Liver (tissue), 9 donors: ENCODE results near the gene CSTPP1. TPM values are rescaled to one million over a fixed set of nuclear protein-coding genes. Genes with fewer than 3 reads are reported as not detected.

Experiments used
- DNase-seq: peaks from one replicate; pipeline ENCODE4 v3.0.0-alpha.2; 2017; ENCODE audit warnings: low spot score
- H3K27ac ChIP-seq, 2 donors: one replicate each; pipeline ENCODE4 v1.7.0; 2013; ENCODE audit warnings: inconsistent platforms in 2 of 2, low read length in 2 of 2, control low read depth in 1 of 2, low read depth in 1 of 2, mild to moderate bottlenecking in 1 of 2
- H3K27me3 ChIP-seq, 4 donors: one replicate each; pipeline versions ENCODE4 v1.6.1 to v1.7.0; 2013; ENCODE audit warnings: low read length in 3 of 4, inconsistent platforms in 1 of 4, mild to moderate bottlenecking in 1 of 4, moderate library complexity in 1 of 4; ENCODE audit not compliant: control insufficient read depth in 4 of 4, insufficient read depth in 4 of 4
- H3K36me3 ChIP-seq, 4 donors: one replicate each; pipeline versions ENCODE4 v1.6.1 to v1.7.0; 2013; ENCODE audit warnings: low read length in 3 of 4, mild to moderate bottlenecking in 3 of 4, low read depth in 1 of 4, moderate library complexity in 1 of 4; ENCODE audit not compliant: control insufficient read depth in 4 of 4, insufficient read depth in 3 of 4
- H3K4me1 ChIP-seq, 4 donors: one replicate each; pipeline versions ENCODE4 v1.6.1 to v1.7.0; 2013; ENCODE audit warnings: low read length in 3 of 4, mild to moderate bottlenecking in 3 of 4, moderate library complexity in 1 of 4; ENCODE audit not compliant: control insufficient read depth in 4 of 4, insufficient read depth in 4 of 4
- H3K4me3 ChIP-seq, 3 donors: one replicate each; pipeline versions ENCODE4 v1.6.1 to v1.7.0; 2013; ENCODE audit warnings: low read length in 3 of 3, control low read depth in 1 of 3, low read depth in 1 of 3, mild to moderate bottlenecking in 1 of 3
- H3K9ac ChIP-seq, 2 donors: one replicate each; pipeline ENCODE4 v1.7.0; 2013; ENCODE audit warnings: low read length in 2 of 2, mild to moderate bottlenecking in 2 of 2, moderate library complexity in 2 of 2, control low read depth in 1 of 2, low read depth in 1 of 2
- H3K9me3 ChIP-seq, 4 donors: one replicate each; pipeline versions ENCODE4 v1.6.1 to v1.7.0; 2013; ENCODE audit warnings: low read length in 3 of 4; ENCODE audit not compliant: control insufficient read depth in 4 of 4
- EGR1 ChIP-seq, 2 donors: IDR thresholded peaks; 2 replicates each; pipeline ENCODE4 v1.6.1; 2016 to 2018; ENCODE audit warnings: antibody characterized with exemption in 2 of 2, low read depth in 2 of 2
- FOXA1 ChIP-seq: IDR thresholded peaks from 2 replicates; pipeline ENCODE4 v1.6.1; 2016; ENCODE audit warnings: antibody characterized with exemption
- FOXA2 ChIP-seq: IDR thresholded peaks from 2 replicates; pipeline ENCODE4 v1.6.1; 2016; ENCODE audit warnings: antibody characterized with exemption
- GABPA ChIP-seq, 2 donors: IDR thresholded peaks in 1 of 2; conservative IDR thresholded peaks in 1 of 2; 2 replicates each; pipeline ENCODE4 v1.6.1; 2016; ENCODE audit warnings: antibody characterized with exemption in 2 of 2, mild to moderate bottlenecking in 1 of 2, moderate library complexity in 1 of 2
- HNF4G ChIP-seq: IDR thresholded peaks from 2 replicates; pipeline ENCODE4 v1.6.1; 2016; ENCODE audit warnings: antibody characterized with exemption
- JUND ChIP-seq, 2 donors: IDR thresholded peaks; 2 replicates each; pipeline ENCODE4 v1.6.1; 2016; ENCODE audit warnings: antibody characterized with exemption in 2 of 2
- NR2F2 ChIP-seq: IDR thresholded peaks from 2 replicates; pipeline ENCODE4 v1.6.1; 2016; ENCODE audit warnings: antibody characterized with exemption
- RAD21 ChIP-seq, 2 donors: IDR thresholded peaks; 2 replicates each; pipeline ENCODE4 v1.6.1; 2016; ENCODE audit warnings: antibody characterized with exemption in 2 of 2, mild to moderate bottlenecking in 2 of 2
- RXRA ChIP-seq, 2 donors: IDR thresholded peaks; 2 replicates each; pipeline ENCODE4 v1.6.1; 2017 to 2018; ENCODE audit warnings: antibody characterized with exemption in 2 of 2, mild to moderate bottlenecking in 1 of 2
- TAF1 ChIP-seq: conservative IDR thresholded peaks from 2 replicates; pipeline ENCODE4 v1.6.1; 2016; ENCODE audit warnings: antibody characterized with exemption, mild to moderate bottlenecking
- YY1 ChIP-seq: IDR thresholded peaks from 2 replicates; pipeline ENCODE4 v1.6.1; 2016; ENCODE audit warnings: antibody characterized with exemption, mild to moderate bottlenecking
- WGBS: extraction: QIAGEN DNeasy Blood & Tissue Kit; methylation state at CpG from one replicate; pipeline ENCODE4 v1.1.7; 2013; 5-methylcytosine and 5-hydroxymethylcytosine counted together
- polyA plus RNA-seq, 2 donors: library from polyadenylated mRNA; stranded (reverse) in 1 of 2; unstranded in 1 of 2; fragments of 200-250 nt in 1 of 2; fragments of >200 nt in 1 of 2; fragmentation: Nextera tagmentation in 1 of 2; extraction: Ambion mirVana in 1 of 2; gene quantifications; one replicate each; pipeline versions ENCODE4 v1.2.1 to v1.2.3, GENCODE V29; 2013 to 2015
- total RNA-seq, 2 donors: library from RNA; depleted of rRNA; stranded (reverse); fragments of >200 nt; gene quantifications; one replicate each; pipeline ENCODE4 v1.2.3, GENCODE V29; 2014
- TF ChIP-seq, protein P1 (sequence below): IDR thresholded peaks from 2 replicates; pipeline ENCODE4 v1.6.1; 2016; ENCODE audit warnings: antibody characterized with exemption
- TF ChIP-seq, protein P2 (sequence below): IDR thresholded peaks from 2 replicates; pipeline ENCODE4 v1.6.1; 2016; ENCODE audit warnings: antibody characterized with exemption, mild to moderate bottlenecking
- TF ChIP-seq, protein P3 (sequence below): IDR thresholded peaks from 2 replicates; pipeline ENCODE4 v1.6.1; 2016; ENCODE audit warnings: antibody characterized with exemption
- TF ChIP-seq, protein P4 (sequence below): fragments of 150-350 bp; IDR thresholded peaks from 2 replicates; pipeline ENCODE4 v1.5.1; 2017; ENCODE audit warnings: improper control_type of control experiment, low read depth, low read length; ENCODE audit not compliant: missing input control
- TF ChIP-seq, protein P5 (sequence below): IDR thresholded peaks from 2 replicates; pipeline ENCODE4 v1.6.1; 2016; ENCODE audit warnings: antibody characterized with exemption
- donor health status: healthy.
- donor health status: healthy.
- donor health status: healthy.
- donor health status: healthy.
- donor health status: healthy.

CSTPP1 gene
- total and polyA plus RNA-seq, 4 donors, result 5.4 to 6.6 (median 5.7) TPM

DNA sequence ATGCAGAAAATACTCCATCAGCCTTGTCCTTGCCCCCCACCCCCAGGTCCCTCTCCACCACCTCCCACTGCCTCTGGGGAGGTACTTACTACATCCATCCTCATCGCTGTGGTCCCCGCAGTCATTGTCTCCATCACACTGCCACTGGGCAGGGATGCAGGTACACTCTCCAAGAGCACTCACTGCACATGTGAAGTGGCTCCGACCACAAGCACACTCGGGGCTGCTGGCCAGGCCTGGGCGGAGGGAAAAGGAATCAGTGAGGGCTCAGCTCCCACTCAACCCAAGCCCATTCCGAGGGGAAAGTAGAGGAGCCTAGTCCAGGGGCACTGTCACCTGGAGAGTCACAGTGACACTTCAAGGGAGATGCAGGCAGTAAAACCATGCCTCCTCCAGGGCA, 33.9 kb upstream of the CSTPP1 start:
- no peaks in the 10 kb centered on the region for H3K27me3 ChIP-seq
- no peak for DNase-seq
- H3K4me1 ChIP-seq, result no peaks in the 10 kb centered on the region
- no peak overlapping the region for H3K4me3 ChIP-seq
- no peaks in the 10 kb centered on the region for H3K36me3 ChIP-seq
- H3K27ac ChIP-seq, result no peak overlapping the region
- H3K9me3 ChIP-seq, result no peaks in the 10 kb centered on the region
- no peak for TF ChIP-seq JUND (IDR thresholded peaks at IDR 0.05)
- no peak for TF ChIP-seq NR2F2
- TF ChIP-seq, protein P1, sequence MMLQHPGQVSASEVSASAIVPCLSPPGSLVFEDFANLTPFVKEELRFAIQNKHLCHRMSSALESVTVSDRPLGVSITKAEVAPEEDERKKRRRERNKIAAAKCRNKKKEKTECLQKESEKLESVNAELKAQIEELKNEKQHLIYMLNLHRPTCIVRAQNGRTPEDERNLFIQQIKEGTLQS, result no peak
- TF ChIP-seq EGR1 (IDR thresholded peaks at IDR 0.05; ENCODE audit: low read depth in 2 of 2), result no peak
- no peak for TF ChIP-seq RXRA (IDR thresholded peaks at IDR 0.05)
- TF ChIP-seq, protein P2, sequence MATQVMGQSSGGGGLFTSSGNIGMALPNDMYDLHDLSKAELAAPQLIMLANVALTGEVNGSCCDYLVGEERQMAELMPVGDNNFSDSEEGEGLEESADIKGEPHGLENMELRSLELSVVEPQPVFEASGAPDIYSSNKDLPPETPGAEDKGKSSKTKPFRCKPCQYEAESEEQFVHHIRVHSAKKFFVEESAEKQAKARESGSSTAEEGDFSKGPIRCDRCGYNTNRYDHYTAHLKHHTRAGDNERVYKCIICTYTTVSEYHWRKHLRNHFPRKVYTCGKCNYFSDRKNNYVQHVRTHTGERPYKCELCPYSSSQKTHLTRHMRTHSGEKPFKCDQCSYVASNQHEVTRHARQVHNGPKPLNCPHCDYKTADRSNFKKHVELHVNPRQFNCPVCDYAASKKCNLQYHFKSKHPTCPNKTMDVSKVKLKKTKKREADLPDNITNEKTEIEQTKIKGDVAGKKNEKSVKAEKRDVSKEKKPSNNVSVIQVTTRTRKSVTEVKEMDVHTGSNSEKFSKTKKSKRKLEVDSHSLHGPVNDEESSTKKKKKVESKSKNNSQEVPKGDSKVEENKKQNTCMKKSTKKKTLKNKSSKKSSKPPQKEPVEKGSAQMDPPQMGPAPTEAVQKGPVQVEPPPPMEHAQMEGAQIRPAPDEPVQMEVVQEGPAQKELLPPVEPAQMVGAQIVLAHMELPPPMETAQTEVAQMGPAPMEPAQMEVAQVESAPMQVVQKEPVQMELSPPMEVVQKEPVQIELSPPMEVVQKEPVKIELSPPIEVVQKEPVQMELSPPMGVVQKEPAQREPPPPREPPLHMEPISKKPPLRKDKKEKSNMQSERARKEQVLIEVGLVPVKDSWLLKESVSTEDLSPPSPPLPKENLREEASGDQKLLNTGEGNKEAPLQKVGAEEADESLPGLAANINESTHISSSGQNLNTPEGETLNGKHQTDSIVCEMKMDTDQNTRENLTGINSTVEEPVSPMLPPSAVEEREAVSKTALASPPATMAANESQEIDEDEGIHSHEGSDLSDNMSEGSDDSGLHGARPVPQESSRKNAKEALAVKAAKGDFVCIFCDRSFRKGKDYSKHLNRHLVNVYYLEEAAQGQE, result no peak
- TF ChIP-seq TAF1, result no peak
- WGBS, result 92% methylated on average over 6 of the region's 6 CpGs
- H3K9ac ChIP-seq, result no peak overlapping the region

DNA sequence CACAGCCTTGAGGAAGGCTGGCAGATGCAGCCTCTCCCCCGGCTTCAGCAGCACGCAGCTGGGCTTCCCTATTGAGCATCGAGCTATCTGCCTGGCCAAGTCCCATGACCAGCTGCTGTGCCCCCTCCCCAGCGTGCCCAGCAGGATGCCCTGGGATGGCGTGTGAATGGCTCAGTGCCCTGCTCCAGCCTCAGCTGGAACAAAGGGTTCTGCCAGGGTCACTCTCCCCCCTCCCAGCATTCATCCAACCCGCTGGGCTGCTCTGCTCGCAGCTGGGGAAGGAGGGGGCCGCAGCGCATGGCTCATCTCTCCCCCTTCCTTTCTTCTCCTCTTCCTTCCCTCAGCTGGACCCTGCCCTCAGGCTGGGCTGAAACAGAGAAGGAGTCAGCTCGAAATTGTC, 32.7 kb upstream of the CSTPP1 start:
- Histone ChIP-seq H3K4me1 (no peaks in the 10 kb centered on the region), H3K9me3 (no peaks in the 10 kb centered on the region), H3K27ac (no peak overlapping the region), H3K27me3 (no peaks in the 10 kb centered on the region), H3K36me3 (no peaks in the 10 kb centered on the region), H3K4me3 (no peak overlapping the region), H3K9ac (no peak overlapping the region)
- DNase-seq, result no peak
- WGBS, result 88% methylated on average over 10 of the region's 10 CpGs
- TF ChIP-seq, protein P1, result no peak
- TF ChIP-seq FOXA2, result no peak
- TF ChIP-seq GABPA (IDR thresholded peaks at IDR 0.05 in 1 of 2, conservative IDR thresholded peaks at IDR 0.05 in 1 of 2), result no peak
- TF ChIP-seq HNF4G, result no peak
- TF ChIP-seq NR2F2, result no peak
- TF ChIP-seq, protein P3, sequence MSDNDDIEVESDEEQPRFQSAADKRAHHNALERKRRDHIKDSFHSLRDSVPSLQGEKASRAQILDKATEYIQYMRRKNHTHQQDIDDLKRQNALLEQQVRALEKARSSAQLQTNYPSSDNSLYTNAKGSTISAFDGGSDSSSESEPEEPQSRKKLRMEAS, result no peak
- TF ChIP-seq TAF1, result no peak
- no peak for TF ChIP-seq RXRA (IDR thresholded peaks at IDR 0.05)
- TF ChIP-seq, protein P4, sequence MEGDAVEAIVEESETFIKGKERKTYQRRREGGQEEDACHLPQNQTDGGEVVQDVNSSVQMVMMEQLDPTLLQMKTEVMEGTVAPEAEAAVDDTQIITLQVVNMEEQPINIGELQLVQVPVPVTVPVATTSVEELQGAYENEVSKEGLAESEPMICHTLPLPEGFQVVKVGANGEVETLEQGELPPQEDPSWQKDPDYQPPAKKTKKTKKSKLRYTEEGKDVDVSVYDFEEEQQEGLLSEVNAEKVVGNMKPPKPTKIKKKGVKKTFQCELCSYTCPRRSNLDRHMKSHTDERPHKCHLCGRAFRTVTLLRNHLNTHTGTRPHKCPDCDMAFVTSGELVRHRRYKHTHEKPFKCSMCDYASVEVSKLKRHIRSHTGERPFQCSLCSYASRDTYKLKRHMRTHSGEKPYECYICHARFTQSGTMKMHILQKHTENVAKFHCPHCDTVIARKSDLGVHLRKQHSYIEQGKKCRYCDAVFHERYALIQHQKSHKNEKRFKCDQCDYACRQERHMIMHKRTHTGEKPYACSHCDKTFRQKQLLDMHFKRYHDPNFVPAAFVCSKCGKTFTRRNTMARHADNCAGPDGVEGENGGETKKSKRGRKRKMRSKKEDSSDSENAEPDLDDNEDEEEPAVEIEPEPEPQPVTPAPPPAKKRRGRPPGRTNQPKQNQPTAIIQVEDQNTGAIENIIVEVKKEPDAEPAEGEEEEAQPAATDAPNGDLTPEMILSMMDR, result no peak
- TF ChIP-seq RAD21 (IDR thresholded peaks at IDR 0.05), result no peak
- TF ChIP-seq, protein P2, result no peak
- no peak for TF ChIP-seq FOXA1
- TF ChIP-seq, protein P5, sequence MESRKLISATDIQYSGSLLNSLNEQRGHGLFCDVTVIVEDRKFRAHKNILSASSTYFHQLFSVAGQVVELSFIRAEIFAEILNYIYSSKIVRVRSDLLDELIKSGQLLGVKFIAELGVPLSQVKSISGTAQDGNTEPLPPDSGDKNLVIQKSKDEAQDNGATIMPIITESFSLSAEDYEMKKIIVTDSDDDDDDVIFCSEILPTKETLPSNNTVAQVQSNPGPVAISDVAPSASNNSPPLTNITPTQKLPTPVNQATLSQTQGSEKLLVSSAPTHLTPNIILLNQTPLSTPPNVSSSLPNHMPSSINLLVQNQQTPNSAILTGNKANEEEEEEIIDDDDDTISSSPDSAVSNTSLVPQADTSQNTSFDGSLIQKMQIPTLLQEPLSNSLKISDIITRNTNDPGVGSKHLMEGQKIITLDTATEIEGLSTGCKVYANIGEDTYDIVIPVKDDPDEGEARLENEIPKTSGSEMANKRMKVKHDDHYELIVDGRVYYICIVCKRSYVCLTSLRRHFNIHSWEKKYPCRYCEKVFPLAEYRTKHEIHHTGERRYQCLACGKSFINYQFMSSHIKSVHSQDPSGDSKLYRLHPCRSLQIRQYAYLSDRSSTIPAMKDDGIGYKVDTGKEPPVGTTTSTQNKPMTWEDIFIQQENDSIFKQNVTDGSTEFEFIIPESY, result no peak
- TF ChIP-seq YY1, result no peak
